IPS DF 19.7 (cell line): ENCODE results near the gene LANCL3.
A peak's percentile ranks its signal among the peaks of the same experiment; 100 is the strongest.

Experiments
- DNase-seq: peaks from one replicate; pipeline ENCODE4 v3.0.0-alpha.2; 2013; ENCODE audit warnings: low read depth, low spot score

LANCL3 gene

DNA sequence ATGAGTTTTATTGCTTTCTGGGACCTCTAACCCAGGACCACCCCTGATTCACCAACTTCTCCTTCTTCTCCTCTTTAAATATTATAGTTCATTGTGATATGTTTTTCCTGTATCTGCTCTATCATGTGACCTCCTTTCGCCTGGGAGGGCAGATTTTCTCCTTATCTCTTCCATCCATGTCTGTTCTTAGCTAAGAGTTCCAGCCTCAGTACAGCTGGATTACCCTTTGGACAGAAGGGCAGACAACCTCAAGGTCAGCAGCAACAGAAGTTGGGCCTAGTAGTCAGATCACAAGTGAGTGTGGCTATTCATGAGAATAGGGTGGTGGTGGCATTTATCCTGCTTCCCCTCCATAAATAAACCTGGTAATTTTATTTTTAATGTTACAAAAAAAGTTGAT lies 108.4 kb downstream of the LANCL3 start:
- DNase-seq: no peak

DNA sequence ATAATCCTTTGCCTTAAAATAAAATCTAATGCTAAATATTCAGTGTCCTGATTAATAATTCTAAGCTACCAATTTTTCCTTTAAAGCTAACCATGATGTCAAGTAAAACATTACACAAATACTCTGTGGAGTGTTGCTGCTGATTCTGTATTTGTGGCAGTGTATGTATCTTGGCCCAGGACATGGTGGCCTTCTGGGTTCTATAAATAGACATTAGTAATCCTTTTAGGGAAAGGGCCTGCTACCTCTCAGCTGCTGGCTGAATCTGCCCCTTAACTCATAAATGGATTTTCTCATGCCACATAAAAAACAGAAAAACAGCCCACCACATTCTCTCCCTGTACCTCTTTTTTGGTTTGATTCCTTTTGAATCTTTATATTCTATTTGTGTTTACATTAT lies 113.0 kb downstream of the LANCL3 start:
- DNase-seq: no peak

DNA sequence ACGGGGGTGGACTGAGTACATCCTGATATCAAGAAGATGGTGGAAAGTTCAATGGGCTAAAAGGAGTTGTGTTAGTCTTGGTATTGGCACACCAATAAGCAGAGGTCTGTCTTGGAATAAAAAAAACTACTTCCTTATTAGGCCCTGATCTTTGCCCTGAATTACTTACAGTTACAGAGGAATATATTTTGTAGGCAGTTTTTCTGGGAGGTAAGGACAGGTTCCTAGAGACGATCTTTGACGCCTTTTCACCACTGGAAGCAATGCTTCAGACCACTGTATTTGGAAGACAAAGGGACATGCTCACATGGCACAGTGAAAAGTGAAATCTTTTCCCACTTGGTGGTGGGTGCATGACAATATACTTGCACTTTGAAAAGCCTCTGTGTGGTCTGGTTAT lies 113.5 kb downstream of the LANCL3 start:
- DNase-seq: peak; percentile 15

DNA sequence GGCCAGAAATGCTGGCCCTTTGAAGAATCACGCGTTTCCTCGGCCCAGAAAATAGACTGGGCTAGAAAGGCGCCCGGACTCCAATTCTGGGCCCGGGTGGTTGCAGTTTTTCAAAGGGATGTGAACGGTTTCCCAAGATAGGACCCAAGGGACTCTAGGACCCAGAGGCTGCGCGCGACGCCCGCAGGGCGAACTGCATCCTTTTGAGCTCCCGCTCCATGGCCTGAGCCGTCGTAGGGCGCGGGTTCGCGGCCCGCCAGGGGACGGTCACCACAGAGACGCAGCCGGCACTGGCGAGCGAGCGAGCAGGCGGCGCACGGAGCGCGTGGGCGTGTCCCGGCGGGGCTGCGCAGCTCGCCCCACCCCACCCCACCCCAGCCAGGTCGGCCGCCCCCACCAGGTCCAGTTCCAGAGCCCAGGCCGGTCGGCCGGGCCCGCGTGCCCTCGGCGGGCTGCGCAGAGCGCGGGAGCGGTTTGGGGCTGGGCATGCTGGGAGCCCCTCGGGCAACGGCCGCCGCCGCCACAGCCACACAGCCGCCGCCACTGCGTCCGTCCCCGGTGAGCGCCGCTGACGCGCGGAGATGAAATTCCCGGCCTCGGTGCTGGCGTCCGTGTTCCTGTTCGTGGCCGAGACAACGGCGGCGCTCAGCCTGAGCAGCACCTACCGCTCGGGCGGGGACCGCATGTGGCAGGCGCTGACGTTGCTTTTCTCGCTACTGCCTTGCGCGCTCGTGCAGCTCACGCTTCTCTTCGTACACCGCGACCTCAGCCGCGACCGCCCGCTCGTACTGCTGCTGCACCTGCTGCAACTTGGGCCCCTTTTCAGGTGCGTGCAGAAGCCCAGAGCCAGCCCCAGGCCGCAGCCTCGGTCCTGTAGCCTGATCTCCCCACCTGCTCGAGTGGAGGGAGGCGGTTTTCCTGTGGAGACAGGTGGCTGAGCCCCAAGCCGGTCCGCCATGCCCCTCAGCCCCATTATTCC lies 114.2 kb downstream of the LANCL3 start, which contains the start of gene XK:
Gene XK (plus strand): TSS at position 411 of the 979 bp plus-strand sequence. CDS start 171 bp downstream, at position 582.
- DNase-seq: peak; percentile 56

DNA sequence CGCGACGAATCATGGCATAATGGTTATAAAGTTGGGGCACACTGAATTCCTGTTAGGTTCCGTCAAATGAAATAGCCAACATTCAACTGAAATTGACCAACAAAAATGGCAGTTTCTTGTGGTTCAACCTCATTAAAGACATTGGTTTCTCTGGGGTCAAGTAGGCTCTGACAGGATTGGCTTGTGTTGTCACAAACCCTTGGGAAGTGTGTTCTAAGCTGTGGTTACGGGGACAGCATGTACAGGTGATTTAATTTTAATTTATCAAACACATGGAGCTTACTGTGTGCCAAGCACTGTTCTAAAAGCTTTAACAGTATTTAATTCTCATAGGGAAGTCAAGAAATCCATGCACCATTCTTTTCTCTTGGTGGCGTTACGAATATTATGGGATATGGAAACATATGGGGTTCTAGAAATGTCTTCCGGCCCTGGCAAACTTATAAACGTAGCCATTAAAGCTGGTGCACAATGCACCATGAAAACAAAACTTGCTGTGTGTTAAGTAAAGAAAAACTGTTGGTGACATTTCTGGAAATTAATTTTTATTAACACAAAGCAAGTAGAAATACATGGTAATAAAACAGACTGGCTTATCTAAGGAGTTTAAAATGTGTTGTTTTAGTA lies 115.0 kb downstream of the LANCL3 start:
- DNase-seq: no peak

DNA sequence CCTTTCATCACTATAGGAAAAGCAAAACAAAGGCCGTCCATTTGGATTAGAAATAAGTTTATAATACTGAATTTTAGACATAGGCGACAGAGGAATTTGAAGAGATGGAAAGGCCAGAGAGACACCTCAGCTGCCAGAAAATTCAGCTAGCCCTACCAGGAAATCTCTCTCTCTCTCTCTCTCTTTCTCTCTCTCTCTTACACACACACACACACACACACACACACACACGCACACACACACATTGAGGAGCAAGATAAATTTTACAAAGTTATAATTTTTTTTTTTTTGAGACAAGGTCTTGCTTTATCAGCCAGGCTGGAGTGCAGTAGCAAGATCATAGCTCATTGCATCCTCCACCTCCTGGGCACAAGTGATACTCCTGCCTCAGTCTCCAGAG lies 115.5 kb downstream of the LANCL3 start:
- DNase-seq: no peak

DNA sequence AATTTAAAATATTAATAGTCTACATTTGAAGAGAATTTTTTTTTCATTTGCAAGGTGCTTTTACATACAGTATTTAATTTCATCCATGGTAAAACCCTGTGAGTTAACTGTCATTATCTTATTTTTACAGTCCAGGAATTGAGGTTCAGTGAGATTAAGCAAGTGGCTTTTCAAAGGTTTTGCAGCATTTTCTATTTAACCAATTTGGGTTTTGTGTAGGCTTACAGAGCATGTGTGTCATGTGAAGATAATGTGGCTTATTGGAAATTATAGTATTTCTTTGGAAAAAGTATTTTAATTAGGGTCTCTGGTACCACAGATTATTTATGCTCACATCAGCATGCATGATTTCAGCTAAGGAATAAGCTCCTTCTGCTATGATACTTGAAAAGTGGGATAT lies 118.7 kb downstream of the LANCL3 start:
- DNase-seq: no peak

DNA sequence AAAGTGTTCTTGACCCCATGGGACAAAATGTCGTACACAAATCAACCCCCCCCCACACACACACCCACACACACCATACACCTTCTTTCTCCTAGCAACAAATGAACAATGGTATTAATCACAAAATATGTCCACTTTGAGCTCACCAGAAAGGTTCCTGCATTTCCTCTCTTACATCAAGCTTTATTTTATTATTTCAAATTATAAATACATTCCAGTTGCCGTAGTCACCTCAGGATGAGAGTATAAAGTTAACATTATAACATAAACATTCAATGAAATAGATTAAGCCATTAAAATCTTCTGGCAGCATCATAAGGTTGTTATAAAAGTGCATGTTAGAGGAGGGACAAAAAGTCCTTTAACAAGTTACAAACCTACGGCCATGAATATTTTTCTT lies 121.5 kb downstream of the LANCL3 start:
- no peak for DNase-seq

DNA sequence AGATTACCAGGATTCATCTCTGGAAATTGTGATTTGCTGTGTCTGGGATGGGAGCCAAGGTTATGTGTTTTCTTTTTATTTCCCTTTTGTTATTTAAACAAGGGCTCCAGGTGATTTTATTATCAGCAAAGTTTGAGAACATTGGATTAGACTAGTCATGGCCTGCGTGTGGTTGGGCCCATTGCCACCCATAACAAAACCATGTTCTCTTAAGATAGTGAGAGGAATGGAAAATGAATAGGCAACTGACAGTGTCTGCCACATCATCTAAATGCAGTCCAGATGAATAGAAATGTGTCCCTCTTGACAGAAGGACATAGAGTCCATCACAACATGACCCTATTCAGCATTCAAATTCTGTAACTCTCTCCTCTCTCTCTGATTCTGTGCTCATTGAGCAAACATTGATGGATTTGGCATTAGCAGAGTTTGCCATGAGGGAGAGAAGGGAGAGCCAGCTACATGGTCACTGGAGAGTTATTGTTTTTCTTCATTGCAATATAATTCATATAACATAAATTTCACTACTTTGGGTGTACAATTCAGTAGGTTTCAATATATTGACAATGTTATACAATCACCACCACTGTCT lies 125.8 kb downstream of the LANCL3 start:
- no peak for DNase-seq

DNA sequence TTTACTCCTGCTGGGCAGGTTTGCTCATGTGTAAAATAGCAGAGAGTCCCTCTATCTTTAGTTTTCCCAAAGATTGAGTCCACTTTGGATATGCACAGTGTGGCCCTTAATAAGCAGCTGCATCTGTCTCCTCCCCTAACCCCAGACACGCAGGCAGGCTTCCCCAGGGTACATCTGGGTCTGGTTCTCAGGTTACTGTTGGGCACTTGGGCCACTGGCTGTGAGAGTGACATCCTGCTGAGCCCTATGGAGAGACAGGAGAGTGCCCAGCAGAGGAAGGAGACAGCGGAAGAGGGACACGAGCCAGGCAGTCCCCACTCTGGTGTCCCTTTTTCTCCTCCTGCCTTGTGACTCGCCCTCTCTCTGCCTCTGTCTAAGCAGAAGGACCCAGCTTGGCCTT lies 130.1 kb downstream of the LANCL3 start:
- DNase-seq: no peak

DNA sequence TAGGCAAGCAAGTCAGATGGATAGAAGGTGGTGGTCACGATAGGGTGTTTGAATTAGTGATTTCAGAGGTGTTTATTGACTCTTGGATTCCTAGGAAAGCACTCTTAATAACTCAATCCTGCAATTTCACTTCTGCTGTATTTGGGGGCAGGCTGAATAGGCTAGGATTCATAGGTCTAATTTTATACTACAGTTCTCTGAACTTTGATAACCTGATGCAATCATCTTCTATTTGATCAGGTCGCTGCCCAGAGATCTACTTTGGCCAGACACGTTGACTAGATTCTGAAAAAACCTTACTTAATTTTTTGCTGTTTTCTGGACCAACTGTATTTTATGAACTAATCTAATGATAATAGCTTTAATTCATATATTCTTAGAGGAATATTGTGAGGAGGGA lies 140.5 kb downstream of the LANCL3 start:
- no peak for DNase-seq

DNA sequence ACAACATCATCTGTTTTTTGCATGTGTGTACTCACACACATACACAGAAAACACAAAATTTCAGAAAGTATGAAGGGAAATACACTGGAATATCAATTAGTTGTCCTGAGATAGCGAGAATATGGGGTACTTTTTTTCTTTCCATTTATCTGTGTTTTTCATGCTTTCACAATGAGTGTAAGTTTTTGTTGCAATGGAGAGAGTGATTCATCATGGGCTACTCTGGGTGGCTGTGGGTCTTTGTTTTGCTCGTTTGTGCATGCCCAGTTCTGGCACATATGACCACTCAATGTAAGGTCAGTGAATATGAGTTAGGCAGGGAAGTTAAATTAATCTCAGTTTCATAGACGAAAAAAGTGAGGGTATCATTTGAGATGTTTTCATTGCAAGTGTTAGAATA lies 141.0 kb downstream of the LANCL3 start:
- no peak for DNase-seq

DNA sequence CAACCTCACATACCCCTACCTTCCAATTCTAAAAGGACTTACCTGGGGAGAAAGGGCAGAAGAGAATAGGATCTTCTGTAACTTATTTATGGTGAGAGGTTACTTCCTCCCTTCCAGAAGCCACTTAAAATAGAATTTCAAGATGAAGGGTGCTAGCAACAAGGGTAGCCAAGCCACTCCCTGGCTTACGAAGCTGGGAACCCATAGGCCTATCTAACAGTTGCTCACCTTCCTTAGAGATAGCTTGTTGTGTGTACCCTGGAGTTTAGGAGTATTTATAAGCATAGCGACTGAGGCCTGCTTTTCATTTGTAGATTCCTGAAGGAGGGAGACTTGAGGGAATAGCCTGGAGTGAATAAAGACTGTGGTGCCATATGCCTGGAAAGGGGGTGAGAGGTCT lies 143.0 kb downstream of the LANCL3 start:
- DNase-seq: no peak

DNA sequence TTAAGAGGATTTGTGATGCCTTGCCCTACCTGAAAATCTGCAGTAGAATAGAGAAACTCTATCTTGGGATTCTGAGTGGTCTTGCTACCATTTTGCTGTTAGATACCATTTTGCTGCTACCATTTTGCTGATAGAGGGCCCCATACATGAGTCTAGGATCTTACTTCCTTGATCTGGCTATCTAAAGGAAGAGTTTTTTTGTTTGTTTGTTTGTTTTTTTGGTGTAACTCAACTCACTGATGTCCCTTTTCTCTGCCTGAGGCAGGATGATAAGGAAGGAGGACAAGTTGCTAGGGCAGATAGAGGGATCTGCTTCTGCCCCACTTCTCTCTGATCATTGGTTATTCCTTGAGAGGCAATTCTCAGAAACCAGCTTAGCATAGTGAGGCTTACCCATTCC lies 145.1 kb downstream of the LANCL3 start:
- DNase-seq: no peak

DNA sequence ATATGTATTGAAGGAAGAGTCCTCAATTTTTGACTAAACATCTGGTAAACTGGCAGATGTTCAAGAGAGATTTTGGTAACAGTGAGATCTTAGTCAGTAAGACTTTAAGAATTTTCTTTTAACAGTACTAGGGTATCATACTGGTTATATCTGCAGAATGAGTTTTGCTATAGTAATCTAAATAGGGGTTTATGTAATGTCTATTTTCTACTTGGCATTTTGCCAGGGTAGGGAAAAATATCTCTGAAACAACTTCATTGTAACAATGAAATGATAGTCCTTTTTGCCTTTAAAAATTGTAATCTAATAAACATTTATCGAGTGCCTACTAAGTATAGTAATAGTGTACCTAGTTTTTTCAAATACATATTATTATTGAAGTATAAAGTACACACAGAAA lies 146.2 kb downstream of the LANCL3 start:
- DNase-seq: no peak

DNA sequence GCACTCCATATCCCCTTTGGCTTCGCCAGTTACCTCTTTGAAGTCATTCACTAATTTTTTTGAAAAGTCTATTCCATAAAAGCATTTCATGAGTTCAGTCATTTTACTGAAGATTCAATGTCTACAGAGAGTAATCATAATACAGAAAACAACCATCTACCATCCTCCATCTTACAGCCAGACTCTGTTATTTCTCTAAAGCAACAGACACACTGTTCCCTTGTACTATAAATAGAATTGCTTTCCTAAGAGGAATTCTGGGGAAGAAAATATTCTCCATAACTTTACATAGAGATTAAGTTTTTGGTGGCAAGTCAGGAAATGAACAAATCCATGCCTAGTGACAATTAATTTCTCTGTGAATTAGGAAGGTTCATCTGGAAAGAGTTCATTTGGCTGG lies 151.1 kb downstream of the LANCL3 start:
- no peak for DNase-seq

DNA sequence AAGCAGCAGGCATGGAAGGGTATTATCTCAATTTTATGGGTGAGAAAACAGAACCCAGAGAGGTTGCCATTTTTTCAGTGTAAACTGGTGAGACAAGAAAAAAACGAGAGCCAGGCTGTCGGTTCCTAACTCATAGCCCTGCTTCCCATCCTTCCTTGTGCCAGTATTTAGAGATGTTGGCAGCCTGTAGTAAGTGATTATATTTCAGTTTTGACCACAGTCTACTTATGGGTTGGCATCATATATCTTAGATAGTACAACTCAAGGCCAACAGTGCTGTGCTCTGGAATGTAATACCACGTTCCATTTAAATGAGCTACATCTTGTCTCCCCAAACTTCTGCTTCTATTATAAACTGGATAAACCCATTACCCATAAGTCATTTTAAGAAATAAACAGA lies 154.9 kb downstream of the LANCL3 start:
- no peak for DNase-seq
